ENCODE measurements around the gene PPM1M.

GRCh38 chr3:52196977-52197376, 48.6 kb upstream of the PPM1M start:
- TF ChIP-seq CTCF (IDR thresholded peaks at IDR 0.05) (no peak), POLR2A (IDR thresholded peaks at IDR 0.05) (no peak), POLR2AphosphoS5 (IDR thresholded peaks at IDR 0.05) (no peak)

All from prostate gland (tissue), 2 donors.